ENCODE results near the gene CDH13.

The CDH13 gene

GRCh38 chr16:82660075-82660645, 33.4 kb downstream of the CDH13 start:
- TF ChIP-seq CTCF (IDR thresholded peaks at IDR 0.05; ENCODE audit: low read length) (no peak), EZH2phosphoT487 (IDR thresholded peaks at IDR 0.05; ENCODE audit: low read length) (no peak), EZH2 (optimal IDR thresholded peaks at IDR 0.05; ENCODE audit: low read depth, low read length) (no peak)
- no peaks in the 10 kb centered on the region for H3K9me2 ChIP-seq (replicated peaks; ENCODE audit: insufficient read depth, low read length)
- no peak overlapping the region for H3K4me2 ChIP-seq (ENCODE audit: low read depth, low read length)
- no peaks in the 10 kb centered on the region for H4K20me1 ChIP-seq (ENCODE audit: insufficient read depth, low read length)
- no peaks in the 10 kb centered on the region for H3K4me1 ChIP-seq (ENCODE audit: low read length)
- no peak overlapping the region for H3K4me3 ChIP-seq (ENCODE audit: low read length)
- no peak overlapping the region for H2AFZ ChIP-seq (ENCODE audit: low read length)
- H3K79me2 ChIP-seq (ENCODE audit: low read length) = no peaks in the 10 kb centered on the region
- H3K9ac ChIP-seq (ENCODE audit: low read length) = no peak overlapping the region
- no peaks in the 10 kb centered on the region for H3K36me3 ChIP-seq (replicated peaks; ENCODE audit: insufficient read depth, low read length)
- H3K27ac ChIP-seq (ENCODE audit: low read length) = no peak overlapping the region
- H3F3A ChIP-seq (ENCODE audit: insufficient read depth, low read length) = no peaks in the 10 kb centered on the region
- no peaks in the 10 kb centered on the region for H3K27me3 ChIP-seq (replicated peaks; ENCODE audit: insufficient read depth, low read length)
- H3K9me3 ChIP-seq (replicated peaks; ENCODE audit: insufficient read depth, low read length) = no peaks in the 10 kb centered on the region
- no peak for DNase-seq

GRCh38 chr16:82660966-82661365, 34.2 kb downstream of the CDH13 start:
- DNase-seq = no peak
- H3K27me3 ChIP-seq (replicated peaks; ENCODE audit: insufficient read depth, low read length) = no peaks in the 10 kb centered on the region
- no peak overlapping the region for H3K4me2 ChIP-seq (ENCODE audit: low read depth, low read length)

DNA sequence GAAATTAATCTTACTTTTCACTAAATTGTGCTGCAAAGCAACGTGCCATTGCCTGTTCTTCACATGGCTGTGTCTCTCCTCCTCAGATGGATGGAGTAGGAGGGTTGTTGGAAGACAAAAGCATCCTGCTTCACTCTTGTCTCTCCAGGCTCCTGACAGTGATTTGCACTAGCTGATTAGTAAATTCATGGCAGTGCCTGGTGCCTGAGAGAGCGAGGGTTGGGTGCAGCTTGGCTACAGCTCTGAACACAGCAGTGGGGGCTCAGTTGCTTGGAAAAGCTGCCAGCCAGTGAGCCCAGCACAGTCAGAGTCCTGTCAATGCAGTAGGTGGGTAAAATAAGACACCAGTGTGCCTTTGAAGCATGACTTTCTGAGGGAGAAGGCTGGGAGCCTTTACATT, 37.4 kb downstream of the CDH13 start:
- Histone ChIP-seq H3K9me2 (replicated peaks; ENCODE audit: insufficient read depth, low read length) (no peaks in the 10 kb centered on the region), H3K4me2 (ENCODE audit: low read depth, low read length) (no peak overlapping the region), H3K9ac (ENCODE audit: low read length) (no peak overlapping the region), H3K27me3 (replicated peaks; ENCODE audit: insufficient read depth, low read length) (no peaks in the 10 kb centered on the region), H2AFZ (ENCODE audit: low read length) (no peak overlapping the region), H3K4me3 (ENCODE audit: low read length) (no peak overlapping the region), H3K9me3 (replicated peaks; ENCODE audit: insufficient read depth, low read length) (no peaks in the 10 kb centered on the region), H3K27ac (ENCODE audit: low read length) (no peak overlapping the region), H3F3A (ENCODE audit: insufficient read depth, low read length) (no peaks in the 10 kb centered on the region), H3K36me3 (replicated peaks; ENCODE audit: insufficient read depth, low read length) (no peaks in the 10 kb centered on the region), H3K4me1 (ENCODE audit: low read length) (no peaks in the 10 kb centered on the region), H4K20me1 (ENCODE audit: insufficient read depth, low read length) (no peaks in the 10 kb centered on the region), H3K79me2 (ENCODE audit: low read length) (no peaks in the 10 kb centered on the region)
- DNase-seq = no peak
- TF ChIP-seq CTCF (IDR thresholded peaks at IDR 0.05; ENCODE audit: low read length) = no peak
- TF ChIP-seq EZH2 (optimal IDR thresholded peaks at IDR 0.05; ENCODE audit: low read depth, low read length) = no peak

More at GRCh38 chr16:82660966-82661365, 34.2 kb downstream of the CDH13 start:
- no peaks in the 10 kb centered on the region for H4K20me1 ChIP-seq (ENCODE audit: insufficient read depth, low read length)
- H3K4me3 ChIP-seq (ENCODE audit: low read length) = no peak overlapping the region
- no peak for TF ChIP-seq EZH2phosphoT487 (IDR thresholded peaks at IDR 0.05; ENCODE audit: low read length)
- no peak for TF ChIP-seq CTCF (IDR thresholded peaks at IDR 0.05; ENCODE audit: low read length)
- TF ChIP-seq EZH2 (optimal IDR thresholded peaks at IDR 0.05; ENCODE audit: low read depth, low read length) = no peak
- H3K9me2 ChIP-seq (replicated peaks; ENCODE audit: insufficient read depth, low read length) = no peaks in the 10 kb centered on the region
- no peak overlapping the region for H2AFZ ChIP-seq (ENCODE audit: low read length)
- H3F3A ChIP-seq (ENCODE audit: insufficient read depth, low read length) = no peaks in the 10 kb centered on the region
- no peak overlapping the region for H3K27ac ChIP-seq (ENCODE audit: low read length)
- no peaks in the 10 kb centered on the region for H3K4me1 ChIP-seq (ENCODE audit: low read length)
- no peaks in the 10 kb centered on the region for H3K9me3 ChIP-seq (replicated peaks; ENCODE audit: insufficient read depth, low read length)
- no peaks in the 10 kb centered on the region for H3K36me3 ChIP-seq (replicated peaks; ENCODE audit: insufficient read depth, low read length)
- no peak overlapping the region for H3K9ac ChIP-seq (ENCODE audit: low read length)
- no peaks in the 10 kb centered on the region for H3K79me2 ChIP-seq (ENCODE audit: low read length)
